ENCODE measurements around the gene MAFG. TPM values are rescaled to one million over a fixed set of nuclear protein-coding genes. Genes with fewer than 3 reads are reported as not detected.

MAFG gene
- total RNA-seq, 2 experiments from 2014 or later: 23.4 to 24.1 TPM

GRCh38 chr17:81902023-81902652, 25.4 kb downstream of the MAFG start, which contains the start of gene NPB:
NPB (plus strand) TSS chr17:81902238; CDS start chr17:81902278, 40 bp downstream.
- no peak within 1 kb of the TSS for H3K4me3 Mint-ChIP-seq
- intact Hi-C loops (cut with micrococcal nuclease): no loop called here
- peaks cover 8% of the 10 kb centered on the region for H3K4me1 Mint-ChIP-seq (ENCODE audit: low read depth)
- H3K27ac Mint-ChIP-seq: no peak within 1 kb of the TSS
- H3K27me3 Mint-ChIP-seq: peaks cover 8% of the 10 kb centered on the region
- no peaks in the 10 kb centered on the region for H3K9me3 Mint-ChIP-seq
- POLR2A ChIA-PET: interaction anchor here (0.6 kb wide), 1 partner anchor 47 kb away, joined by 4 read pairs; no protein-coding TSS in a partner anchor
- H3K36me3 Mint-ChIP-seq: peaks cover 23% of the 10 kb centered on the region
- no peak for DNase-seq
- CTCF ChIA-PET: no interaction called here

GRCh38 chr17:81901167-81902022, 26.1 kb downstream of the MAFG start:
- H3K36me3 Mint-ChIP-seq: peaks cover 21% of the 10 kb centered on the region
- POLR2A ChIA-PET: interaction anchor here (0.6 kb wide), 1 partner anchor 46 kb away, joined by 4 read pairs; no protein-coding TSS in a partner anchor
- intact Hi-C loops (cut with micrococcal nuclease): no loop called here
- CTCF ChIA-PET: no interaction called here
- no peaks in the 10 kb centered on the region for H3K9me3 Mint-ChIP-seq
- H3K4me3 Mint-ChIP-seq: no peak overlapping the region
- DNase-seq: no peak
- H3K4me1 Mint-ChIP-seq (ENCODE audit: low read depth): peaks cover 8% of the 10 kb centered on the region
- H3K27ac Mint-ChIP-seq: no peak overlapping the region
- peaks cover 8% of the 10 kb centered on the region for H3K27me3 Mint-ChIP-seq

- Mint-ChIP-seq H3K36me3 (peaks cover 25% of the 10 kb centered on the region), H3K4me3 (no peak overlapping the region), H3K9me3 (no peaks in the 10 kb centered on the region), H3K27ac (no peak overlapping the region), H3K4me1 (ENCODE audit: low read depth) (peaks cover 8% of the 10 kb centered on the region), H3K27me3 (peaks cover 8% of the 10 kb centered on the region)
- ChIA-PET CTCF (no interaction called here), POLR2A (no interaction called here)
- intact Hi-C loops (cut with micrococcal nuclease): no loop called here
- DNase-seq: no peak
Observed at GRCh38 chr17:81900181-81900820, 27.2 kb downstream of the MAFG start.

GRCh38 chr17:81899514-81900166, 27.9 kb downstream of the MAFG start:
- intact Hi-C loops (cut with micrococcal nuclease): no loop called here
- Mint-ChIP-seq H3K36me3 (peaks cover 28% of the 10 kb centered on the region), H3K27ac (no peak overlapping the region), H3K9me3 (no peaks in the 10 kb centered on the region), H3K27me3 (peaks cover 8% of the 10 kb centered on the region), H3K4me3 (no peak overlapping the region), H3K4me1 (ENCODE audit: low read depth) (peaks cover 8% of the 10 kb centered on the region)
- CTCF ChIA-PET: no interaction called here
- POLR2A ChIA-PET: no interaction called here
- no peak for DNase-seq

- Mint-ChIP-seq H3K27ac (no peak overlapping the region), H3K4me3 (no peak overlapping the region), H3K4me1 (ENCODE audit: low read depth) (peaks cover 8% of the 10 kb centered on the region), H3K36me3 (peaks cover 28% of the 10 kb centered on the region), H3K9me3 (no peaks in the 10 kb centered on the region), H3K27me3 (peaks cover 8% of the 10 kb centered on the region)
- no peak for DNase-seq
- ChIA-PET CTCF (no interaction called here), POLR2A (no interaction called here)
- intact Hi-C loops (cut with micrococcal nuclease): no loop called here
Observed at GRCh38 chr17:81898885-81899284, 28.6 kb downstream of the MAFG start.

GRCh38 chr17:81898029-81898866, 29.3 kb downstream of the MAFG start:
- intact Hi-C loops (cut with micrococcal nuclease): no loop called here
- no peak overlapping the region for H3K4me3 Mint-ChIP-seq
- no peak overlapping the region for H3K27ac Mint-ChIP-seq
- ChIA-PET CTCF (no interaction called here), POLR2A (interaction anchor here (0.5 kb wide), 1 partner anchor 74 kb away, joined by 6 read pairs; no protein-coding TSS in a partner anchor)
- H3K36me3 Mint-ChIP-seq: peaks cover 28% of the 10 kb centered on the region
- no peaks in the 10 kb centered on the region for H3K9me3 Mint-ChIP-seq
- H3K4me1 Mint-ChIP-seq (ENCODE audit: low read depth): peaks cover 8% of the 10 kb centered on the region
- no peak for DNase-seq
- H3K27me3 Mint-ChIP-seq: peaks cover 8% of the 10 kb centered on the region

- DNase-seq: no peak
- Mint-ChIP-seq H3K4me1 (ENCODE audit: low read depth) (peaks cover 2% of the 10 kb centered on the region), H3K4me3 (no peak overlapping the region), H3K36me3 (peaks cover 31% of the 10 kb centered on the region), H3K9me3 (no peaks in the 10 kb centered on the region), H3K27me3 (no peaks in the 10 kb centered on the region), H3K27ac (no peak overlapping the region)
- intact Hi-C loops (cut with micrococcal nuclease): no loop called here
- ChIA-PET POLR2A (no interaction called here), CTCF (no interaction called here)
Observed at GRCh38 chr17:81895400-81895799, 32.1 kb downstream of the MAFG start.

- POLR2A ChIA-PET: interaction anchor here (0.6 to 2.2 kb wide), 5 partner anchors 12 to 206 kb away, joined by 3 to 16 read pairs (median 4); partner anchors contain the start of genes ARHGDIA and PCYT2
- intact Hi-C loops (cut with micrococcal nuclease): loop anchor here (1.0 kb wide), 1 partner anchor 20 kb away; the partner anchor contains the start of gene ARHGDIA
- Mint-ChIP-seq H3K36me3 (peaks cover 45% of the 10 kb centered on the region), H3K4me3 (peak overlapping the region; percentile 93), H3K27ac (peak overlapping the region; percentile 97), H3K27me3 (no peaks in the 10 kb centered on the region), H3K4me1 (ENCODE audit: low read depth) (peaks cover 26% of the 10 kb centered on the region), H3K9me3 (no peaks in the 10 kb centered on the region)
- CTCF ChIA-PET: no interaction called here
- no peak for DNase-seq
Observed at GRCh38 chr17:81891303-81891552, 36.3 kb downstream of the MAFG start.

- peak overlapping the region; percentile 85 for H3K4me3 Mint-ChIP-seq
- ChIA-PET POLR2A (interaction anchor here (0.6 to 2.2 kb wide), 5 partner anchors 11 to 205 kb away, joined by 3 to 16 read pairs (median 4); partner anchors contain the start of genes ARHGDIA and PCYT2), CTCF (no interaction called here)
- intact Hi-C loops (cut with micrococcal nuclease): loop anchor here (1.0 kb wide), 1 partner anchor 19 kb away; the partner anchor contains the start of gene ARHGDIA
- H3K36me3 Mint-ChIP-seq: peaks cover 47% of the 10 kb centered on the region
- H3K4me1 Mint-ChIP-seq (ENCODE audit: low read depth): peaks cover 26% of the 10 kb centered on the region
- no peaks in the 10 kb centered on the region for H3K27me3 Mint-ChIP-seq
- no peaks in the 10 kb centered on the region for H3K9me3 Mint-ChIP-seq
- DNase-seq: peak; percentile 41
- H3K27ac Mint-ChIP-seq: peak overlapping the region; percentile 89
Observed at GRCh38 chr17:81890447-81891302, 36.9 kb downstream of the MAFG start.

- POLR2A ChIA-PET: no interaction called here
- H3K27ac Mint-ChIP-seq: no peak overlapping the region
- CTCF ChIA-PET: no interaction called here
Observed at GRCh38 chr17:81889602-81890001, 37.9 kb downstream of the MAFG start.

More at GRCh38 chr17:81889602-81890001, 37.9 kb downstream of the MAFG start:
- no peak for DNase-seq
- Mint-ChIP-seq H3K4me1 (ENCODE audit: low read depth) (peaks cover 26% of the 10 kb centered on the region), H3K36me3 (peaks cover 48% of the 10 kb centered on the region), H3K27me3 (no peaks in the 10 kb centered on the region), H3K9me3 (no peaks in the 10 kb centered on the region), H3K4me3 (peak overlapping the region; percentile 85)
- intact Hi-C loops (cut with micrococcal nuclease): no loop called here
